Mesothelial cell of epicardium (in vitro differentiated cells): ENCODE results near the gene CTNNA2. TPM values are rescaled to one million over a fixed set of nuclear protein-coding genes. Genes with fewer than 3 reads are reported as not detected.

Experiments used
- DNase-seq, 2 experiments: peaks; one replicate each; pipeline ENCODE4 v3.0.0; 2021; ENCODE audit warnings: low spot score in 2 of 2; ENCODE audit not compliant: unreplicated experiment in 2 of 2
- H3K27ac Mint-ChIP-seq: 2 replicates; pipeline ENCODE4 v1.8.0; 2021; ENCODE audit warnings: mixed read lengths
- H3K27me3 Mint-ChIP-seq: 2 replicates; pipeline ENCODE4 v1.8.0; 2021; ENCODE audit warnings: low read depth, mixed read lengths
- H3K36me3 Mint-ChIP-seq: 2 replicates; pipeline ENCODE4 v1.8.0; 2021; ENCODE audit warnings: mixed read lengths
- H3K4me1 Mint-ChIP-seq: 2 replicates; pipeline ENCODE4 v1.8.0; 2021; ENCODE audit warnings: mixed read lengths
- H3K4me3 Mint-ChIP-seq: 2 replicates; pipeline ENCODE4 v1.8.0; 2021; ENCODE audit warnings: mild to moderate bottlenecking, moderate library complexity, mixed read lengths
- H3K9me3 Mint-ChIP-seq: 2 replicates; pipeline ENCODE4 v1.8.0; 2021; ENCODE audit warnings: mixed read lengths
- CTCF ChIP-seq: fragments of 200-600 bp; sonication (generic); IDR thresholded peaks from one replicate; pipeline ENCODE4 v1.5.0; 2021; ENCODE audit warnings: antibody characterized with exemption; ENCODE audit not compliant: unreplicated experiment
- total RNA-seq: library from RNA; stranded (reverse); gene quantifications from 3 replicates; pipeline ENCODE4 v1.2.1, GENCODE V29; 2021

CTNNA2 gene
- total RNA-seq, 1 donor from 2014 or later: 4.9 TPM

GRCh38 chr2:80579756-80580155, 1066.9 kb downstream of the CTNNA2 start:
- Mint-ChIP-seq H3K27me3 (peaks cover 8% of the 10 kb centered on the region), H3K4me3 (no peak overlapping the region), H3K9me3 (no peaks in the 10 kb centered on the region), H3K36me3 (no peaks in the 10 kb centered on the region), H3K27ac (no peak overlapping the region), H3K4me1 (peaks cover 6% of the 10 kb centered on the region)
- no peak for DNase-seq
- no peak for TF ChIP-seq CTCF

GRCh38 chr2:80591233-80591632, 1078.4 kb downstream of the CTNNA2 start:
- DNase-seq: no peak
- Mint-ChIP-seq H3K9me3 (peaks cover 10% of the 10 kb centered on the region), H3K4me1 (no peaks in the 10 kb centered on the region), H3K36me3 (no peaks in the 10 kb centered on the region), H3K27me3 (peaks cover 5% of the 10 kb centered on the region), H3K4me3 (no peak overlapping the region), H3K27ac (no peak overlapping the region)
- no peak for TF ChIP-seq CTCF

- Mint-ChIP-seq H3K27me3 (peaks cover 5% of the 10 kb centered on the region), H3K9me3 (peaks cover 17% of the 10 kb centered on the region), H3K36me3 (peaks cover 4% of the 10 kb centered on the region), H3K4me3 (no peak overlapping the region), H3K4me1 (no peaks in the 10 kb centered on the region), H3K27ac (no peak overlapping the region)
- no peak for TF ChIP-seq CTCF
- no peak for DNase-seq
Observed at GRCh38 chr2:80592106-80592505, 1079.3 kb downstream of the CTNNA2 start.

GRCh38 chr2:80610108-80610507, 1097.3 kb downstream of the CTNNA2 start:
- Mint-ChIP-seq H3K27me3 (peaks cover 24% of the 10 kb centered on the region), H3K4me3 (no peak overlapping the region), H3K36me3 (no peaks in the 10 kb centered on the region), H3K4me1 (no peaks in the 10 kb centered on the region), H3K27ac (no peak overlapping the region), H3K9me3 (no peaks in the 10 kb centered on the region)
- no peak for DNase-seq
- TF ChIP-seq CTCF: no peak

GRCh38 chr2:80621656-80622055, 1108.8 kb downstream of the CTNNA2 start:
- no peak for DNase-seq
- Mint-ChIP-seq H3K4me3 (no peak overlapping the region), H3K9me3 (no peaks in the 10 kb centered on the region), H3K27me3 (peaks cover 4% of the 10 kb centered on the region), H3K4me1 (peaks cover 13% of the 10 kb centered on the region), H3K27ac (peak overlapping the region; percentile 19), H3K36me3 (no peaks in the 10 kb centered on the region)
- TF ChIP-seq CTCF: no peak

- peaks cover 13% of the 10 kb centered on the region for H3K4me1 Mint-ChIP-seq
- peaks cover 13% of the 10 kb centered on the region for H3K9me3 Mint-ChIP-seq
Observed at GRCh38 chr2:80624062-80624461, 1111.2 kb downstream of the CTNNA2 start.

More at GRCh38 chr2:80624062-80624461, 1111.2 kb downstream of the CTNNA2 start:
- Mint-ChIP-seq H3K27me3 (peaks cover 2% of the 10 kb centered on the region), H3K27ac (no peak overlapping the region), H3K36me3 (no peaks in the 10 kb centered on the region), H3K4me3 (no peak overlapping the region)
- TF ChIP-seq CTCF: no peak
- DNase-seq: no peak
